GM23248 (cell line): ENCODE measurements around the gene TSPAN4. TPM values are rescaled to one million over a fixed set of nuclear protein-coding genes. Genes with fewer than 3 reads are reported as not detected.
A peak's percentile ranks its signal among the peaks of the same experiment; 100 is the strongest.

ENCODE experiments used
- DNase-seq: peaks from one replicate; pipeline ENCODE4 v3.0.0-alpha.2; 2015
- H2AFZ ChIP-seq: fragments of 200-600 bp; sonication (generic); 2 replicates; pipeline ENCODE4 v1.6.1; 2016; ENCODE audit warnings: antibody characterized with exemption
- H3F3A ChIP-seq: fragments of 200-600 bp; sonication (generic); 2 replicates; pipeline ENCODE4 v1.6.1; 2016; ENCODE audit warnings: mild to moderate bottlenecking, antibody characterized with exemption, mixed run types; ENCODE audit not compliant: insufficient read depth
- H3K27ac ChIP-seq: fragments of 200-600 bp; sonication (generic); 2 replicates; pipeline ENCODE4 v1.5.1; 2016; ENCODE audit warnings: mild to moderate bottlenecking
- H3K27me3 ChIP-seq: fragments of 200-600 bp; sonication (generic); replicated peaks from 2 replicates; pipeline ENCODE4 v1.6.1; 2016; ENCODE audit warnings: mild to moderate bottlenecking; ENCODE audit not compliant: insufficient read depth
- H3K36me3 ChIP-seq: fragments of 200-600 bp; sonication (generic); 2 replicates; pipeline ENCODE4 v1.6.1; 2016; ENCODE audit warnings: low read depth, mild to moderate bottlenecking
- H3K4me1 ChIP-seq: fragments of 200-600 bp; sonication (generic); 2 replicates; pipeline ENCODE4 v1.6.1; 2016; ENCODE audit warnings: mild to moderate bottlenecking; ENCODE audit not compliant: insufficient read depth
- H3K4me2 ChIP-seq: fragments of 200-600 bp; sonication (generic); one replicate; pipeline ENCODE4 v1.6.1; 2016; ENCODE audit warnings: mild to moderate bottlenecking; ENCODE audit not compliant: unreplicated experiment
- H3K4me3 ChIP-seq: fragments of 200-600 bp; sonication (generic); 2 replicates; pipeline ENCODE4 v1.5.1; 2016; ENCODE audit warnings: mild to moderate bottlenecking
- H3K79me2 ChIP-seq: fragments of 200-600 bp; sonication (generic); 2 replicates; pipeline ENCODE4 v1.6.1; 2016; ENCODE audit warnings: mild to moderate bottlenecking; ENCODE audit not compliant: insufficient read depth
- H3K9ac ChIP-seq: fragments of 200-600 bp; sonication (generic); 2 replicates; pipeline ENCODE4 v1.6.1; 2016; ENCODE audit warnings: mild to moderate bottlenecking
- H3K9me2 ChIP-seq: fragments of 200-600 bp; sonication (generic); 2 replicates; pipeline ENCODE4 v1.6.1; 2016; ENCODE audit warnings: mixed run types, mild to moderate bottlenecking, moderate library complexity; ENCODE audit not compliant: insufficient read depth
- H3K9me3 ChIP-seq: fragments of 200-600 bp; sonication (generic); one replicate; pipeline ENCODE4 v1.6.1; 2017; ENCODE audit warnings: low read depth
- H4K20me1 ChIP-seq: fragments of 200-600 bp; sonication (generic); 2 replicates; pipeline ENCODE4 v1.6.0; 2016; ENCODE audit not compliant: insufficient read depth
- EZH2 ChIP-seq: fragments of 200-600 bp; sonication (generic); IDR thresholded peaks from 2 replicates; pipeline ENCODE4 v1.6.1; 2018; ENCODE audit warnings: antibody characterized with exemption, mild to moderate bottlenecking; ENCODE audit not compliant: insufficient read depth, poor library complexity, severe bottlenecking
- EZH2phosphoT487 ChIP-seq: fragments of 200-600 bp; sonication (generic); IDR thresholded peaks from 2 replicates; pipeline ENCODE4 v1.6.1; 2018; ENCODE audit warnings: antibody characterized with exemption, moderate library complexity, mild to moderate bottlenecking, low read depth; ENCODE audit not compliant: insufficient read depth
- WGBS, 2 experiments: methylation state at CpG; one replicate each; pipeline ENCODE4 v1.1.6; 2015 to 2017; ENCODE audit warnings: low lambda C conversion rate in 2 of 2, low coverage in 1 of 2; ENCODE audit errors: missing lambda C conversion rate in 2 of 2; 5-methylcytosine and 5-hydroxymethylcytosine counted together
- in situ Hi-C: fragments of 300-500 bp; cut with MboI; formaldehyde crosslinking; loops from 2 replicates; pipeline ENCODE4 v1.15.0; 2020
- polyA plus RNA-seq: library from polyadenylated mRNA; unstranded; fragments of >200 nt; fragmentation: Nextera tagmentation; extraction: Ambion mirVana; gene quantifications from 2 replicates; pipeline ENCODE4 v1.2.1, GENCODE V29; 2016
- total RNA-seq: library from RNA; depleted of rRNA; stranded (reverse); fragments of >200 nt; shearing (Covaris generic); gene quantifications from 2 replicates; pipeline ENCODE4 v1.2.3, GENCODE V29; 2014

The TSPAN4 gene
- total and polyA plus RNA-seq, 2 experiments from 2014 or later = 343 to 393 TPM

DNA sequence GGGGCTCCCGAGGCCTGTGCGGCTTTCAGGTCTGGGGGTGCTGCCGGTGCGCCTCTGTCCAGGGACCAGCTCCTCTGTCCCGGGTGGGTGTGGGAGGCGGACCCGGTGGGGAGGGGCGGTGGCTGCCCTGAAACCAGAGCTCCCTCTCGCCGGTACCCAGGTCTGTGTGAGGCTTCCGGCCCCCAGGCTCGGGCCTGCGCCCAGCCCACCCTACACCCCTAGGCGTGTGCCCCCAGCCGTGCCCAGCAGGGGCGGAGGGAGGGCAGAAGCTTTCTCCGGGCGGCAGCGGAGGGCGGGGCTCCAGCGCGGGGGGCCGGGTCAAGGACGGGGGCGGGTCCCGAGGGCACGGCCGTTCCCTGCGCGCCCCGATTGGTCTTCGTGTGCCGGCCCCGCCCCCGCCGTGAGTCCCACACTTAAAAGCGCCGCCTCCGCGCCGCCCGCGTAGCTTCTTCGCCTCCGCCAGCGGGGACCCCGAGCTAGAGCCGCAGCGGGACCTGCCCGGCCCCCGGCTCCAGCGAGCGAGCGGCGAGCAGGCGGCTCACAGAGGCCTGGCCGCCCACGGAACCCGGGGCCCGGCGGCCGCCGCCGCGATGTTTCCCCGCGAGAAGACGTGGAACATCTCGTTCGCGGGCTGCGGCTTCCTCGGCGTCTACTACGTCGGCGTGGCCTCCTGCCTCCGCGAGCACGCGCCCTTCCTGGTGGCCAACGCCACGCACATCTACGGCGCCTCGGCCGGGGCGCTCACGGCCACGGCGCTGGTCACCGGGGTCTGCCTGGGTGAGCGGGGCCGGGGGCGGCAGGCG lies 23.3 kb upstream of the TSPAN4 start:
- DNase-seq = peak; percentile 98
- H3K36me3 ChIP-seq = no peaks in the 10 kb centered on the region; the same call in 1 of the 2 replicates
- H2AFZ ChIP-seq = peak overlapping the region; percentile 61
- peak overlapping the region; percentile 79 for H3K4me3 ChIP-seq
- H4K20me1 ChIP-seq = no peaks in the 10 kb centered on the region
- H3K4me1 ChIP-seq = peaks cover 18% of the 10 kb centered on the region
- peaks cover 38% of the 10 kb centered on the region for H3K79me2 ChIP-seq
- in situ Hi-C loops = no loop called here
- H3K9me2 ChIP-seq = no peaks in the 10 kb centered on the region
- WGBS, 2 experiments = 1 to 2% methylated on average over 38 to 40 of the region's 96 CpGs
- H3K9ac ChIP-seq = peak overlapping the region; percentile 92
- H3K27me3 ChIP-seq = no peaks in the 10 kb centered on the region
- H3F3A ChIP-seq = peaks cover 3% of the 10 kb centered on the region; the same call in 1 of the 2 replicates
- peak overlapping the region; percentile 77 for H3K27ac ChIP-seq
- TF ChIP-seq EZH2 (no peak), EZH2phosphoT487 (no peak)
- peak overlapping the region; percentile 88 for H3K4me2 ChIP-seq
- no peaks in the 10 kb centered on the region for H3K9me3 ChIP-seq

- H3K36me3 ChIP-seq = no peaks in the 10 kb centered on the region; the same call in 1 of the 2 replicates
- no peaks in the 10 kb centered on the region for H3K27me3 ChIP-seq
- peak overlapping the region; percentile 77 for H3K27ac ChIP-seq
- DNase-seq = peak; percentile 75
- peak overlapping the region; percentile 79 for H3K4me3 ChIP-seq
- 0 out of 2 replicates have a peak overlapping the region, but pooled peaks have one; percentile 17 for H2AFZ ChIP-seq
- peaks cover 38% of the 10 kb centered on the region for H3K79me2 ChIP-seq
- no peaks in the 10 kb centered on the region for H4K20me1 ChIP-seq
- H3K9me3 ChIP-seq = no peaks in the 10 kb centered on the region
- H3K9me2 ChIP-seq = no peaks in the 10 kb centered on the region
- peak overlapping the region; percentile 88 for H3K4me2 ChIP-seq
- peaks cover 3% of the 10 kb centered on the region; the same call in 1 of the 2 replicates for H3F3A ChIP-seq
- in situ Hi-C loops = no loop called here
- no peak for TF ChIP-seq EZH2phosphoT487
- no peak for TF ChIP-seq EZH2
- peaks cover 18% of the 10 kb centered on the region for H3K4me1 ChIP-seq
- peak overlapping the region; percentile 92 for H3K9ac ChIP-seq
- WGBS, 2 experiments = 2% methylated on average over 33 to 44 of the region's 47 CpGs
These were observed 22.6 kb upstream of the TSPAN4 start for GRCh38 chr11:819943-820649.

GRCh38 chr11:820655-821511 lies 21.8 kb upstream of the TSPAN4 start:
- TF ChIP-seq EZH2phosphoT487 (no peak), EZH2 (no peak)
- peak overlapping the region; percentile 92 for H3K9ac ChIP-seq
- H3K4me2 ChIP-seq = peak overlapping the region; percentile 88
- peaks cover 3% of the 10 kb centered on the region; the same call in 1 of the 2 replicates for H3F3A ChIP-seq
- 40 to 53% methylated on average over 11 of the region's 11 CpGs for WGBS, 2 experiments
- peaks cover 3% of the 10 kb centered on the region; the same call in 1 of the 2 replicates for H3K36me3 ChIP-seq
- peaks cover 18% of the 10 kb centered on the region for H3K4me1 ChIP-seq
- no peak overlapping the region for H2AFZ ChIP-seq
- H3K9me3 ChIP-seq = no peaks in the 10 kb centered on the region
- H3K27me3 ChIP-seq = no peaks in the 10 kb centered on the region
- peak overlapping the region; percentile 77 for H3K27ac ChIP-seq
- H3K9me2 ChIP-seq = no peaks in the 10 kb centered on the region
- in situ Hi-C loops = no loop called here
- no peaks in the 10 kb centered on the region for H4K20me1 ChIP-seq
- H3K4me3 ChIP-seq = peak overlapping the region; percentile 79
- peaks cover 38% of the 10 kb centered on the region for H3K79me2 ChIP-seq
- DNase-seq = peak; percentile 89
